Islet precursor cell (in vitro differentiated cells): ENCODE data around the gene CMTM8.
"Not testable (repeated sequence)": the region's sequence is repeated elsewhere in the genome, so short reads cannot be mapped to it uniquely, and the experiment has no call there.

Experiments used
- DNase-seq: peaks from one replicate; pipeline ENCODE4 v3.0.0-alpha.2; 2018

CMTM8 gene

GRCh38 chr3:32238453-32239306, at the start of gene CMTM8:
CMTM8 (plus strand) TSS chr3:32238680; CDS start chr3:32238973, 293 bp downstream.
- peak; percentile 85 for DNase-seq

GRCh38 chr3:32189693-32190092, 48.8 kb upstream of the CMTM8 start:
- no peak for DNase-seq

- not testable (repeated sequence) for DNase-seq
These were observed 47.9 kb upstream of the CMTM8 start for GRCh38 chr3:32190556-32190955.

GRCh38 chr3:32193101-32193500, 45.4 kb upstream of the CMTM8 start:
- no peak for DNase-seq

GRCh38 chr3:32194653-32195052, 43.8 kb upstream of the CMTM8 start:
- DNase-seq: no peak

GRCh38 chr3:32195995-32196540, 42.4 kb upstream of the CMTM8 start:
- no peak for DNase-seq

GRCh38 chr3:32197991-32198390, 40.5 kb upstream of the CMTM8 start:
- DNase-seq: no peak

GRCh38 chr3:32198714-32199113, 39.8 kb upstream of the CMTM8 start:
- DNase-seq: no peak

- no peak for DNase-seq
These were observed 38.0 kb upstream of the CMTM8 start for GRCh38 chr3:32200490-32200889.

GRCh38 chr3:32200992-32201758, 37.3 kb upstream of the CMTM8 start:
- no peak for DNase-seq

- DNase-seq: no peak
These were observed 36.0 kb upstream of the CMTM8 start for GRCh38 chr3:32202496-32202895.

- DNase-seq: no peak
These were observed 34.6 kb upstream of the CMTM8 start for GRCh38 chr3:32203854-32204253.

- DNase-seq: no peak
These were observed 30.0 kb upstream of the CMTM8 start for GRCh38 chr3:32208447-32208846.

- DNase-seq: no peak
These were observed 23.3 kb upstream of the CMTM8 start for GRCh38 chr3:32215185-32215584.

GRCh38 chr3:32216172-32216783, 22.2 kb upstream of the CMTM8 start:
- no peak for DNase-seq

GRCh38 chr3:32217339-32217738, 21.1 kb upstream of the CMTM8 start:
- no peak for DNase-seq

GRCh38 chr3:32219537-32219936, 18.9 kb upstream of the CMTM8 start:
- no peak for DNase-seq

GRCh38 chr3:32220006-32220405, 18.5 kb upstream of the CMTM8 start:
- no peak for DNase-seq

GRCh38 chr3:32222950-32223349, 15.5 kb upstream of the CMTM8 start:
- no peak for DNase-seq

GRCh38 chr3:32224016-32224516, 14.4 kb upstream of the CMTM8 start:
- no peak for DNase-seq

GRCh38 chr3:32226875-32227500, 11.5 kb upstream of the CMTM8 start:
- no peak for DNase-seq

GRCh38 chr3:32228743-32229142, 9.7 kb upstream of the CMTM8 start:
- not testable (repeated sequence) for DNase-seq

- no peak for DNase-seq
These were observed 8.9 kb upstream of the CMTM8 start for GRCh38 chr3:32229565-32229964.
